Measurements from ENCODE around the gene ZBED6. TPM values are rescaled to one million over a fixed set of nuclear protein-coding genes. Genes with fewer than 3 reads are reported as not detected.

Gene ZBED6
- total RNA-seq, 1 donor from 2014 or later, result 34.1 TPM

- H3K4me1 Mint-ChIP-seq (ENCODE audit: low read depth, unreplicated experiment), result no peaks in the 10 kb centered on the region
- no peak overlapping the region for H3K27ac Mint-ChIP-seq (ENCODE audit: unreplicated experiment)
- no peaks in the 10 kb centered on the region for H3K9me3 Mint-ChIP-seq (ENCODE audit: unreplicated experiment)
- no peak overlapping the region for H2AFZ ChIP-seq (ENCODE audit: low read depth, low read length)
- no peak for TF ChIP-seq EZH2 (IDR thresholded peaks at IDR 0.05; ENCODE audit: insufficient read depth, low read length)
- H3K36me3 Mint-ChIP-seq (ENCODE audit: low read depth, unreplicated experiment), result no peaks in the 10 kb centered on the region
- FAIRE-seq (no peak), DNase-seq (ENCODE audit: low read depth) (no peak)
- H3K9me3 ChIP-seq (ENCODE audit: insufficient read depth, low read depth, low read length), result no peaks in the 10 kb centered on the region
- H3K4me1 ChIP-seq (ENCODE audit: insufficient read depth, low read length), result no peaks in the 10 kb centered on the region
- no peaks in the 10 kb centered on the region for H3K27me3 ChIP-seq (ENCODE audit: insufficient read depth, low read length)
- H3K79me2 ChIP-seq (ENCODE audit: insufficient read depth, low read length), result no peaks in the 10 kb centered on the region
- H3K4me3 Mint-ChIP-seq (ENCODE audit: unreplicated experiment), result no peak overlapping the region
- H3K36me3 ChIP-seq (ENCODE audit: insufficient read depth, low read length), result no peaks in the 10 kb centered on the region
- H3K27me3 Mint-ChIP-seq (ENCODE audit: low read depth, unreplicated experiment), result peaks cover 3% of the 10 kb centered on the region
- no peak overlapping the region for H3K4me2 ChIP-seq (ENCODE audit: low read length)
- no peak overlapping the region for H3K9ac ChIP-seq (ENCODE audit: low read length)
- H3K4me3 ChIP-seq (ENCODE audit: insufficient read depth, low read depth, low read length), result no peak overlapping the region
- no peaks in the 10 kb centered on the region for H4K20me1 ChIP-seq (ENCODE audit: insufficient read depth, low read length)
- no peak overlapping the region for H3K27ac ChIP-seq (ENCODE audit: low read depth, low read length)
These were observed 31.9 kb upstream of the ZBED6 start for GRCh38 chr1:203763505-203763904.

DNA sequence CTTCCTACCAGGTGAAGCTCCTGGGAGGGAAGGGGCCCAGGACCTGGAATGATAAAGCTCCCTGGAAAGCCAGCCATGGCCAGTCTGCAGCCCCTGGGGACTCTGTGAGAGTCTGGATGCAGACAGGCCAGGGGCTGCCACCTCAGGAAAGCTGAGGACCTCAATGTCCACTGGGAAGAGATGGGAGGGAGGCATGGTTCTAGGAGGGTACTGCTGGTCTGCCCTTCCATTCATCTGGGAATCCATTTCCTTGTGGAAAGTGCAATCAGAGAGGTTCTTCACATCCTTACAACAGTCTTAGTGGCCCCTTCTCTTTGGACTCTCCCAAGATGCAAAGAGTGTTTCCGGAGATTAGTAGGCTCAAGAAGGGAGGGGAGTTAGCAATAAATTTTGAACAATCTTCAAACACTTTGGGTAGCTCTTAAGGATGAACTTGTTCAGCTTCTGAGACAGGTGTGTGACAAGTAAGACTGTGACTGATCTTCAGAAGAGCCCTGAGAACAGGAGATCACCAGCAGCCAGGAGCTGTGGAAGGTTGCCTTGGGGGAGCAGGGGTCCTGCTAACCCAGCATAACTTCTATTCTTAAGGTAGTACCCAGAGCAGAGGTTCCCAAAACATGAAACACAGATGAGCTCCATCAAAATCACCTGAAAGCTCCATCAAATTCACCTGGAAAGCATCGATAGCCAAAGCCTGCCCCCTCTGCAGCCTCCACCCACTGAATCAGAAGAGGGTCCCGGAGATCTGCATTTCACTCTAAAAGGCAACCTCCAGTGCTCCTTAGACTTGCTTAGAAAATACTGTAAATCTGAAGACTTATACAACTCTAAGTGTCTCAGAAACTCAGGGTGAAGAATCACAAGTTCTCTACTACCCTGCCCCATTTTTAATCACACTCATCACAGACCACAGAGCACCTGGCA lies 31.1 kb upstream of the ZBED6 start:
- Mint-ChIP-seq H3K4me1 (ENCODE audit: low read depth, unreplicated experiment) (no peaks in the 10 kb centered on the region), H3K9me3 (ENCODE audit: unreplicated experiment) (no peaks in the 10 kb centered on the region), H3K27ac (ENCODE audit: unreplicated experiment) (no peak overlapping the region), H3K27me3 (ENCODE audit: low read depth, unreplicated experiment) (peaks cover 3% of the 10 kb centered on the region), H3K4me3 (ENCODE audit: unreplicated experiment) (no peak overlapping the region), H3K36me3 (ENCODE audit: low read depth, unreplicated experiment) (no peaks in the 10 kb centered on the region)
- H3K4me2 ChIP-seq (ENCODE audit: low read length), result no peak overlapping the region
- H3K4me3 ChIP-seq (ENCODE audit: insufficient read depth, low read depth, low read length), result no peak overlapping the region
- no peaks in the 10 kb centered on the region for H3K27me3 ChIP-seq (ENCODE audit: insufficient read depth, low read length)
- TF ChIP-seq, protein P1, sequence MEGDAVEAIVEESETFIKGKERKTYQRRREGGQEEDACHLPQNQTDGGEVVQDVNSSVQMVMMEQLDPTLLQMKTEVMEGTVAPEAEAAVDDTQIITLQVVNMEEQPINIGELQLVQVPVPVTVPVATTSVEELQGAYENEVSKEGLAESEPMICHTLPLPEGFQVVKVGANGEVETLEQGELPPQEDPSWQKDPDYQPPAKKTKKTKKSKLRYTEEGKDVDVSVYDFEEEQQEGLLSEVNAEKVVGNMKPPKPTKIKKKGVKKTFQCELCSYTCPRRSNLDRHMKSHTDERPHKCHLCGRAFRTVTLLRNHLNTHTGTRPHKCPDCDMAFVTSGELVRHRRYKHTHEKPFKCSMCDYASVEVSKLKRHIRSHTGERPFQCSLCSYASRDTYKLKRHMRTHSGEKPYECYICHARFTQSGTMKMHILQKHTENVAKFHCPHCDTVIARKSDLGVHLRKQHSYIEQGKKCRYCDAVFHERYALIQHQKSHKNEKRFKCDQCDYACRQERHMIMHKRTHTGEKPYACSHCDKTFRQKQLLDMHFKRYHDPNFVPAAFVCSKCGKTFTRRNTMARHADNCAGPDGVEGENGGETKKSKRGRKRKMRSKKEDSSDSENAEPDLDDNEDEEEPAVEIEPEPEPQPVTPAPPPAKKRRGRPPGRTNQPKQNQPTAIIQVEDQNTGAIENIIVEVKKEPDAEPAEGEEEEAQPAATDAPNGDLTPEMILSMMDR (IDR thresholded peaks at IDR 0.05; ENCODE audit: insufficient read depth, low read depth, low read length), result no peak
- no peak for TF ChIP-seq EZH2 (IDR thresholded peaks at IDR 0.05; ENCODE audit: insufficient read depth, low read length)
- no peak for FAIRE-seq
- DNase-seq (ENCODE audit: low read depth), result no peak
- no peak overlapping the region for H2AFZ ChIP-seq (ENCODE audit: low read depth, low read length)
- no peaks in the 10 kb centered on the region for H3K9me3 ChIP-seq (ENCODE audit: insufficient read depth, low read depth, low read length)
- H3K79me2 ChIP-seq (ENCODE audit: insufficient read depth, low read length), result no peaks in the 10 kb centered on the region
- no peaks in the 10 kb centered on the region for H3K36me3 ChIP-seq (ENCODE audit: insufficient read depth, low read length)
- H3K9ac ChIP-seq (ENCODE audit: low read length), result no peak overlapping the region
- no peak overlapping the region for H3K27ac ChIP-seq (ENCODE audit: low read depth, low read length)
- no peaks in the 10 kb centered on the region for H3K4me1 ChIP-seq (ENCODE audit: insufficient read depth, low read length)
- no peaks in the 10 kb centered on the region for H4K20me1 ChIP-seq (ENCODE audit: insufficient read depth, low read length)

- Histone ChIP-seq H3K27ac (ENCODE audit: low read depth, low read length) (no peak within 1 kb of the TSS), H3K9ac (ENCODE audit: low read length) (no peak within 1 kb of the TSS), H4K20me1 (ENCODE audit: insufficient read depth, low read length) (no peaks in the 10 kb centered on the region), H2AFZ (ENCODE audit: low read depth, low read length) (no peak within 1 kb of the TSS), H3K4me2 (ENCODE audit: low read length) (no peak within 1 kb of the TSS), H3K79me2 (ENCODE audit: insufficient read depth, low read length) (no peaks in the 10 kb centered on the region), H3K27me3 (ENCODE audit: insufficient read depth, low read length) (no peaks in the 10 kb centered on the region), H3K36me3 (ENCODE audit: insufficient read depth, low read length) (no peaks in the 10 kb centered on the region), H3K4me1 (ENCODE audit: insufficient read depth, low read length) (no peaks in the 10 kb centered on the region), H3K9me3 (ENCODE audit: insufficient read depth, low read depth, low read length) (no peaks in the 10 kb centered on the region), H3K4me3 (ENCODE audit: insufficient read depth, low read depth, low read length) (no peak within 1 kb of the TSS)
- no peaks in the 10 kb centered on the region for H3K9me3 Mint-ChIP-seq (ENCODE audit: unreplicated experiment)
- H3K4me1 Mint-ChIP-seq (ENCODE audit: low read depth, unreplicated experiment), result no peaks in the 10 kb centered on the region
- no peak for DNase-seq (ENCODE audit: low read depth)
- H3K4me3 Mint-ChIP-seq (ENCODE audit: unreplicated experiment), result no peak within 1 kb of the TSS
- TF ChIP-seq, protein P1 (IDR thresholded peaks at IDR 0.05; ENCODE audit: insufficient read depth, low read depth, low read length), result no peak
- TF ChIP-seq EZH2 (IDR thresholded peaks at IDR 0.05; ENCODE audit: insufficient read depth, low read length), result no peak
- peaks cover 6% of the 10 kb centered on the region for H3K27me3 Mint-ChIP-seq (ENCODE audit: low read depth, unreplicated experiment)
- no peak for FAIRE-seq
- no peaks in the 10 kb centered on the region for H3K36me3 Mint-ChIP-seq (ENCODE audit: low read depth, unreplicated experiment)
- no peak within 1 kb of the TSS for H3K27ac Mint-ChIP-seq (ENCODE audit: unreplicated experiment)
These were observed 30.2 kb upstream of the ZBED6 start, which contains the start of gene LAX1 for GRCh38 chr1:203765029-203765837. Gene LAX1 (plus strand): TSS chr1:203765183. CDS start chr1:203765566, 383 bp downstream.

Measured in astrocyte (in vitro differentiated cells and primary cell).